T follicular helper cell (primary cell): ENCODE results near the gene HIPK3.
A peak's percentile ranks its signal among the peaks of the same experiment; 100 is the strongest.
"Not testable (repeated sequence)": the region's sequence is repeated elsewhere in the genome, so short reads cannot be mapped to it uniquely, and the experiment has no call there.

Experiments
- DNase-seq: peaks from one replicate; pipeline ENCODE4 v3.0.0-alpha.2; 2020; ENCODE audit warnings: low read depth

The HIPK3 gene

GRCh38 chr11:33303541-33303940 lies 46.4 kb downstream of the HIPK3 start:
- no peak for DNase-seq

GRCh38 chr11:33306821-33307220 lies 49.6 kb downstream of the HIPK3 start:
- DNase-seq, result not testable (repeated sequence)

- no peak for DNase-seq
Observed at GRCh38 chr11:33307984-33308383, 50.8 kb downstream of the HIPK3 start.

- DNase-seq, result no peak
Observed at GRCh38 chr11:33309118-33309517, 51.9 kb downstream of the HIPK3 start.

GRCh38 chr11:33310720-33311500 lies 53.7 kb downstream of the HIPK3 start:
- DNase-seq, result no peak

GRCh38 chr11:33311680-33312079 lies 54.5 kb downstream of the HIPK3 start:
- DNase-seq, result no peak

GRCh38 chr11:33315822-33316221 lies 58.6 kb downstream of the HIPK3 start:
- DNase-seq, result no peak

GRCh38 chr11:33317662-33318061 lies 60.5 kb downstream of the HIPK3 start:
- no peak for DNase-seq

- DNase-seq, result no peak
Observed at GRCh38 chr11:33320016-33320813, 63.0 kb downstream of the HIPK3 start.

- no peak for DNase-seq
Observed at GRCh38 chr11:33320814-33321330, 63.7 kb downstream of the HIPK3 start.

GRCh38 chr11:33321422-33321821 lies 64.2 kb downstream of the HIPK3 start:
- DNase-seq, result no peak

- no peak for DNase-seq
Observed at GRCh38 chr11:33323421-33323820, 66.2 kb downstream of the HIPK3 start.

- DNase-seq, result no peak
Observed at GRCh38 chr11:33324302-33324985, 67.3 kb downstream of the HIPK3 start.

- DNase-seq, result no peak
Observed at GRCh38 chr11:33325451-33325850, 68.3 kb downstream of the HIPK3 start.

- peak; percentile 15 for DNase-seq
Observed at GRCh38 chr11:33329705-33330329, 72.6 kb downstream of the HIPK3 start.

- DNase-seq, result no peak
Observed at GRCh38 chr11:33333816-33334215, 76.6 kb downstream of the HIPK3 start.

- DNase-seq, result no peak
Observed at GRCh38 chr11:33334627-33335026, 77.4 kb downstream of the HIPK3 start.

GRCh38 chr11:33339247-33339646 lies 82.1 kb downstream of the HIPK3 start:
- no peak for DNase-seq

GRCh38 chr11:33344611-33345010 lies 87.4 kb downstream of the HIPK3 start:
- DNase-seq, result no peak

- no peak for DNase-seq
Observed at GRCh38 chr11:33347490-33348125, 90.4 kb downstream of the HIPK3 start.

GRCh38 chr11:33350287-33350686 lies 93.1 kb downstream of the HIPK3 start:
- DNase-seq, result no peak
